Heart left ventricle (tissue), 13 donors: ENCODE results near the gene TRPC5OS.

Source experiments
- CTCF ChIP-seq, 12 donors: fragments of 200-600 bp; sonication (generic) in 4 of 12; IDR thresholded peaks; one replicate each; pipeline versions ENCODE4 v1.5.0 to v1.8.0; 2018 to 2022; ENCODE audit warnings: antibody characterized with exemption in 12 of 12, mild to moderate bottlenecking in 5 of 12
- POLR2A ChIP-seq, 2 donors: fragments of 450-650 bp; IDR thresholded peaks; one replicate each; pipeline ENCODE4 v1.6.1; 2017; ENCODE audit warnings: antibody characterized with exemption in 2 of 2, mild to moderate bottlenecking in 2 of 2, moderate library complexity in 2 of 2
- donor health status: ischemic (EF 13 %, LVEDD 7.1; RV severe dilation, severe dysfunction).
- donor health status: DM: no; HTN: yes; CAD: no.
- donor health status: DM: no; HTN: no; CAD: no.
- donor health status: ischemic (EF 25% LVEDD 6.9; RV normal size, moderate dysfunction).
- donor health status: ischemic (EF 25% LVEDD 5.7; RV mildly dilated, moderate dysfunction).
- donor health status: ischemic (EF 35%, LVEDD 5.7; RV mildly dilated, moderate dysfunction).
- donor health status: nonischemic (EF 11% LVEDD 7.7; RV severe dilation, severe dysfunction).
- donor health status: DM: yes; HTN: yes; CAD: no.
- donor health status: PGD.
- donor health status: ischemic (EF 29% LVEDD 5.4; RV normal size, mild dysfunction).
- donor health status: nonischemic (EF 23%, LVEDD 6.1; RV moderate dilation, normal function).

- TF ChIP-seq CTCF (IDR thresholded peaks at IDR 0.05) = no peak
- TF ChIP-seq POLR2A (IDR thresholded peaks at IDR 0.05) = no peak
Measured at GRCh38 chrX:111914398-111915090, 38.6 kb downstream of the TRPC5OS start.
